NCI-H82 (cell line): ENCODE measurements around the gene GPRC5B.
A peak's percentile ranks its signal among the peaks of the same experiment; 100 is the strongest.

Source experiments
- DNase-seq: peaks from one replicate; lab custom pipeline; 2025; lab: John Stamatoyannopoulos, UW

The GPRC5B gene

DNA sequence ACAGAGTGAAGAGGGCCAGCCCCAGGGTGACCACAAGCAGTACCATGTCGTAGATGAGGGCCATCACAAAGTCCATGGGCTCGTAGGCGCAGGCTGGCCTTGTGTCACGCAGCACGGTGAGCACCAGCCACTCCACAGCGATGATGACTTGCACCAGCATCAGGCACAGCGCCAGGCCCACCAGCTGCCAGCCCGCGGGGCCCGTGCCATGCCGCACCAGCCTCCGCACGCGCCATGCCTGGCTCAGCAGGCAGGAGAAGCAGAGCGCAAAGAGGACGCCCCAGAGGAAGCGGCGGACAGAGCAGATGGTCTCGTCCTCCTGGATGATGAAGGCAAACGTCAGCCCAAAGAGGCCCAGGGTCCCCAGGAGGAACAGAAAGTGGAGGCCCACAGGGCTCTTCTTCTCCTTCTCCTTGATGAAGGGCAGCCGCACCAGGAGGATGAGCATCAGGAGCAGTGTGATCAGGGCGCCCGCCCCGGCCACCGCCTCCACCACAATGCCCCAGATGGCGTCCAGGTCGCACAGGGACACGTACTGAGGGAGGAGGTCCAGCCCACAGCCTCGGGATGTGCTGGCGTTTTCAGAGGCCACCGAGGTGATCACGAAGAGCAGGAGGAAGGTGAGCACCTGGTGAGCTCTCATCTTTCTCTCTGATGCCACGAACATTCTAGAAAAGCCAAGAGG is 12.3 kb downstream of the GPRC5B start:
- DNase-seq, result no peak

DNA sequence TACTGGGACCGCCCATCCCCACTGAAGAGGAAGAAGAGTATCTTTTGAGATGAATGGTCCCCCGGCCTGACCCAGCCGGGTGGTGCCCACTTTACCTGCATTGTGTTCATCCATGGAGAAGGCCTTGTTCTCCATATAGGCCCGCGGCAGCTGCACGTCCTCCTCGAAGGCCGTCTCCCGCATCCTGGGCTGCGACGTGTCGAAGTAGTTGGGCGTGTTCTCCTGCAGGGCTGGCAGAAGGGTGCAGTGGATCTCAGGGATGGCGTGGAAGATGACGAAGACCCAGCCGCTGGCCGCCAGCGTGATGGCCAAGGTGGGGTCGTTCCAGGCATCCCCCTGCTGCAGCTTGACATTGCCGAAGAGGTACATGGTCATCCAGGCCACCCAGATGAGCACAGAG is 12.9 kb downstream of the GPRC5B start:
- no peak for DNase-seq

DNA sequence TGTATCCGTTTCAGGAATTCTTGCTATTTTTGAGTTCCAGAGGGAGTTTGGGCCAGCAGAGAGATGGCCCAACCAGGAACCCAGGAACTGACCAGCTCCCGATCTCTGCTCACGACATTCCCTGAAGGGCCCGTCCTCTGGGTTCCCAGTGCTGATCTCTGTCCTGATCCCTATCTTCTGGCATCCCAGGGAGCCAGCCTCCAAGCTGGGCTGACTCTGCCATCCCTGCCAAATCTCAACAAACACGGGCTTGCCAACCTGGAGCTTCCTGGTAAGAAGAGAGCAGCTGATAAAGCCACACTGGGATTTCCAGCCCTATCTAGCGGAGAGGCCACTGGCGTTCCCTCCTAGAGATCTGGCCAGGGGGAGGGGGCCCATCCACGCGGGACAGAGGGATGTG is 16.2 kb downstream of the GPRC5B start:
- no peak for DNase-seq

DNA sequence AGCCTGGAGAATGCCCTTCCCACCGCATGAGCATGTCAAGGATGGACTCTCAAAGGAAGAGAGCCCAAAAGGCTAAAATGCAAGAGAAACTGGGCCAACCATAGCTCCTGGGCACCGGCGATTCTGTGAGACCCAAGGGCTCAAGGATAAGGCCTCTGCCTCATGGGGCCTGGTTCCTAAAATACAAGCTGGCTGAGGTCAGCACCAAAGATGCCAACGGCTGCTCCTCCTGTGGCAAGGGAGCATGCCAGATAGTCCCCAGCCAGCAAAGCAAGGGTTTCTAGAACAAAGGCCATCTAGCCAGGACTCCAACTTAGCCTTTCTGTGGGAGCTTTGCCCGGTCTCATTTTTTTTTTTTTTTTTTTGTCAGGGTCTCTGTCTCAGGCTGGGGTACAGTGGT is 20.1 kb downstream of the GPRC5B start:
- no peak for DNase-seq

DNA sequence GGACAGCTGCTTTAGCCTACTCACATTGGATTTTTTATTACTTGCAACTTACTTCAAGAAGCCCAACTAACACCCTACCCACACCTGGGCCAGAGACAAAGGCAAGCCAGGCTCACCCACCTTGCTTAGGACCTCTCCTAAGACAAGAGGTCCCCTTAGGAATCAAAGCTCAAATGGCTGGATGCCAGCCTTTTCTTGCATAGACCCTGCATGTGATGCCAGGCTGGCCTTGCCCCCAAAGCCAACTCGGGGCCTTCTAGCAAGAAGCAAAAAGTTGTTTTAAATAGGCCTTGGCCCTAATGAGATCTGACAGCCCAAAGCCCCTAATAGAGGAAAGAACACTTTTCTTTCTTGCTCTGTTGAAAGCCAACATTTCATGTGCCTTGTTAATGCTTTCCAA is 20.7 kb downstream of the GPRC5B start:
- DNase-seq, result no peak

DNA sequence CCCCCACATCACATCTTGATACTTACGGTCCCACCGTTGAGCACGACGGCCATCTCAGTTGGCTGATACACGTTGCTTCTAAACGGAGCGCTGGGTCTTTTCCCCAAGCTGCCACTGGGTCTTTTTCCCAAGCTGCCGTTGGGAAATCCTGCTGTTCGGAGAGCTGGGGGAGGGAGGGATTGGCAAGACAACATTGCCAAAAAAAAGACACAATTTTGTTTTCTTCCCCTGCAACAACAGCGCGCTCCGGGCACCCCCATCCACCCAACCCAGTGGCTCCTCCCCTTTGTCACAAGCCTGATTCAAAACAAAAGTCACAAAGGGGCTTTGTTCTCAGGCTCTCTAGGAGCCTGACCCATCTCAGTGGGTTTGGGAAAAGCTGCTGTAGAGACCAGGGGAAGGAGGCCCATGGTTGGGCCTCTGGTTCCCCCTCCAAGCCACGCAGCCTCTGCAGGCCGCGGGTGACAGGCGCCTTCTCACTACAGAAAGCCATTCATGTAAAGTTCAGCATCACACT is 22.8 kb downstream of the GPRC5B start:
- no peak for DNase-seq

DNA sequence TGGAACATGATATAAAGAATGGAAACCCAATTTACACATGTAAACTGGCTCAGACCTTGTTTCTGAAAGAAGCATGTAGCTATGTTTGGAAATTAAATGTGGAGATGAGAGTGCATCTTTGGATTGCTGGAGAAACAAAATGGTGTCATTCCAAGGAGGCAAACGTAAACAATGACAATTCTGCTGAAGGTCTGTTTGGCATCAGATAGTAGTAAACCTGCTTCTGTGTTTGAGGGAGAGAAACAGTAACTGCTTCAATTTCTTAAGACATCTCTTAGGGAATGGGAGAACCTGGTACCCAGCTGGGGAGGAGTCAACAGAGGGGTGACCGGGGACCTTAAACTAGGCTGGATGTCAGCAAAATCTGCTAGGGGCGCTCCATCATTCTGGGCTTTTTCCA is 23.5 kb downstream of the GPRC5B start:
- DNase-seq, result no peak

DNA sequence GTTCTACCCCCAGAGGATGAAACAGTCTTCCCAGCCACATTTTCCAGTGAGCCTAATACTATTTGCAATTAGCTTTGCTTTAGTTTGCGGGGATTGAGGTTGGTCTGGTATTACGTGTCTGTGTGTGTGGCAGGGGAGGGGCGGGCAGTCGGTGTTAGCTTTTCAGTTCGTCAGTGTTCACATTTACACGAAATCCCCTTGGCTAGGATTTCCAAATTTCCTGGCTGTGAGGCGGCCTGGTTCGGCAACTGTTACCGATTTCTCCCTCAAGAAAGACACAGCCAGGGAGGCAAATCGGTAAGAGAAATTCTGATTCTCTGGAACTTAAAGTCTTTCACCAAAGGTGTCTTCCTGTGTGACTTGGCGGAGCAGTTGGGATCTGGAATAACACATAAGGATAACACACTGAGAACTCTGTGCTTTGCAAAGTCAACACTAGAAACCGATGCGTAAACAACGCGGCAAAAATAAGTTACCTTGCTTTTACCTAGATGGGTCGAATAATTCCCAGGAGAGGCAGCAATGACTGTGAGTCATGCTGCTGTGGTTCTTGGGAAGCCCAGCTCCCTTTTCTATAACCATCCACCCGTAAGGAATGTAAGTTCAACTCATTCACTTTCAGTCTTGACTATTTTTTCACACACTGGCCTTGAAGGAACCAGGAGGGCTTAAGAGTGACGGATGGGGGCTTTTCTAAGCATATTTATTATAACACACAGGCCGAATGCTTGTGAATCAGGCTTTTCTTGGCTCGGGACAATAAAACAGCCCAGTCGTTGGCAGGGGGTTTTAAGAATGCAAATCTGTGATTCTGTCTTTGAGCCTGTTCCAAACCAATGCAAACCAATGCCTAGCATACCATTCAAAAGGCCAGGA is 24.2 kb downstream of the GPRC5B start:
- DNase-seq, result no peak

DNA sequence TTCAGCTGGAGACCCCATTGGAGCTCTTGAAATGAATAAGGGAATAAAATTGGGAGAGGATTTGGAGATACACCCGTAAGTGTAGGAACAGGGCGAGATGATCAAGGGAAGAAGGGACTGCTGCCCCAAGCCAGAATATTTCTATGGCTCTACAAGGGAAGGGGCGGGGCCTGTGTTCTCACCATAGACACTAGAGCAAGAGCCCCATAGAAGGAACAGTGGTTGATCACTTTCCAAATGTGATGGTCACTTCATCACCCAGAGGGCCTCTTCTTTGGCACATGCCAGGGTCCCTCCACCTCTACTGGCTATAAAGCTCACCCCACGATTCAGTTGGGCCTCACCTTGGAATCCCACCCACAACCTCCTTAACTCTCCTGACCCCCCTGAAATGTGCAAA is 25.0 kb downstream of the GPRC5B start:
- no peak for DNase-seq

DNA sequence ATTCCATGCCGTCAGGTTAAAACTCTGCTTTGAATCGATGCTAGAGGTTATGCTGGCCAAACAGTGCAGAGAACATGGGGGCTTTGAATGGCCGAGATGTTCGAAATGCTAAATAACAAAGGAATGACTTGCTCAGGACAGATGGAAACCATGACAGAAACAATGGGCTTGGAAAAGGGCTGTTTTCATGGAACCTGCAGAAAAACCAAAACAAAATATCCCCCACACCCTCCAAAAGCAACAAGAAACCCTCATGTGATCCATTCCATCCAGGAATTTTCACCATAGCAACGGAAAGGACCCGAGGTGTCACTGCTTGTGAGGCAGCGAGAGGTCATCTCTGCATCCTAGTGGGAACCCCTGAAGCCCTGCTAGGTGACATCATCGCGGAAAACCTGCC is 25.5 kb downstream of the GPRC5B start:
- no peak for DNase-seq

DNA sequence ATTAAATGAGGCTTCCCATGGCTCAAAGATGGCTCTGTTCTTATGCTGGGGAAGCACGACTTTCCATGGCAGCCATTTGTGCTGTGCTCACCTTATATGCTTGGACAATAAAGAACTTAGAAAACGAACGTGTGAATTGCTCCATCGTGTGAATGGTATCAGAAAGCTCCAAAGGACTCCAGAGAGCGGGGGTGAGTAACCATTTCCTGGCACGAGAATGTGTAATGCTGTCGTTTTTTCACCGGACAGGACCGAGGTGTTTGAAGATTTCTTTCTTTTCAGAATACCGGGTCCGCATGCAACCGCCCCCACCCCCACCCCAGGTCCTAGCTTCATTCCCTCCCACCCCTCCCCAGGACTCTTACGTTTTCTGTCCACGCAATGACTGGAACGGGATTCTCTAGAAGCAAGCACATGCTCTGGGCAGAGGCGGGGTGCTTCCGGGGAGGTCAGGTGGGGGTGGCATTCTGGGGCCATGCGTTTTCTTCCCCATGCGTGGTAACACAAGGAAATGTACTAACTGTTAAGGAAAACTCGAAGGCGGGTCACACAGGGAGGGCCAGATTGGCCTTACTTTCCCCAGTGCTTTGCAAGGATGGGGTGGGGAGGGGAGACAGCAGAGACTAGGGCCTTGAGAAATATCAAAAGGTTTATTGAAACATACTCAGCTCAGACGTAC is 26.2 kb downstream of the GPRC5B start:
- DNase-seq, result no peak

DNA sequence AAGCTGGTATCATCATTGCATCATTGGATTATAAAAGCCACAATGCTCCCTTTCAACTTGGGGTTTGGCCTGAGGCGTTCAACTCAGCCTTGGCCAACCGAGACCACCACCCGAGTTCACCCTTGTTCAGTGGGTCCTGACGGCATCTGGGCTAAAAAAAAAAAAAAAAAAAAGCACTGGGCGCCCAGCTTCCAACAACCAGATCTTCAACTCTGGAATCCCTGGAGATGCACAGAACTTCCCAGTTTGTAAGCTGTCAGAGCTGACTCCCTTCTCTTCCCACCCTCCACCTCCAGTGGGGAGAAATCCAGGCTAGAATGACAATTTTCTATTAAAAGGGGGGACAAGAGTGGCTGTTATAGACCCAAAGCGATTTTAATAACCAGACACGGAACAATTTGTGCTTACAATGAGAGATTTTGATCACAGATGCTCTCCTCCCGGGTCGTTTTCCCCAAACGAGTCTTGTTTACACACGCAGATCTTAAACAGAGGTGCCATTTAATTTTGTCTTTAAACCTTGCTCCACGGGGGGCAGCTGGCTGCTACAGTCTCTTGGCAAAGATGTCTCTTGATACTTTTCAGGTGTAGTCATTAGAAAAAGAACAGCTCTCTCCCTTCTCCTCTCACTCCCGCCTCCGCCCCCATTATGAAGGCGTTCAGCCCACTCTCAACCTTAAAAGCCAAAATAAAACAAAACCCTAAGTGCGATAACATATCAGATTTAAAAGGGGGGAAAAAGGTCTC is 26.9 kb downstream of the GPRC5B start:
- DNase-seq, result no peak

DNA sequence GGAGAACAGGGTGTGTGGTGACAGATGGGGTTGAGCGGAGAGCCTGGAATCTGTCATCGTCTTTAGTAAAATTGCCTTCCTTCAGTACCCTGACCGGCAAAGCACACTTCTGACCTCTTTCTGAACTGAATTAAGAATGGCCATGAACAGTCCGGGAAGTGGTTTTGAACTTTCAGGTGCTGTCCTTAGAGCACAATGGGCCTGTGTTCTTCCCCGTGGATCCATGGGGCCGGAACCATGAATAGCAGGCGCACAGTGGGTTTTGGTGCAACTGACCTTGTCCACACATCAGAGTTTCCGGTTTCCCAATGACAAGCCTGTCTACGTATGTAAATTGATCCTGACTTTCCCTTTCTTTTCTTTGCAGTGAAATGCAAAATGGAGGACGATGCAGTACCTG is 28.5 kb downstream of the GPRC5B start:
- DNase-seq, result no peak

DNA sequence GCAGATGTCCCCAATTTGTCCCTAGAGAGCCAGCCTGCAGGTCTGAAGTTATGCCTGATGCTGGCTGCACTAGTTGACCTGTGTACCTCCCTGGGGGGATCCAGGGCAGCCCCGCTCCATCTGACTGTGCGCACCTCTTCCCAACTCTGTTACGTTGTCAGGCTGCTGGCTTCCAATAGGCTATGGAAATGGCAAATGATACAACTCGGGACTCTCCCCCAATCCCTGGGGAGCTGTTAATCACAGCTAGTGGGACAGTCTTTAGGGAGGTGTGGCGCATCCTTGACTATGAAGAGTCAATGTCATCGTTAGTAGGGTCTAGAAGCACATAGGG is 30.1 kb downstream of the GPRC5B start:
- DNase-seq, result no peak

DNA sequence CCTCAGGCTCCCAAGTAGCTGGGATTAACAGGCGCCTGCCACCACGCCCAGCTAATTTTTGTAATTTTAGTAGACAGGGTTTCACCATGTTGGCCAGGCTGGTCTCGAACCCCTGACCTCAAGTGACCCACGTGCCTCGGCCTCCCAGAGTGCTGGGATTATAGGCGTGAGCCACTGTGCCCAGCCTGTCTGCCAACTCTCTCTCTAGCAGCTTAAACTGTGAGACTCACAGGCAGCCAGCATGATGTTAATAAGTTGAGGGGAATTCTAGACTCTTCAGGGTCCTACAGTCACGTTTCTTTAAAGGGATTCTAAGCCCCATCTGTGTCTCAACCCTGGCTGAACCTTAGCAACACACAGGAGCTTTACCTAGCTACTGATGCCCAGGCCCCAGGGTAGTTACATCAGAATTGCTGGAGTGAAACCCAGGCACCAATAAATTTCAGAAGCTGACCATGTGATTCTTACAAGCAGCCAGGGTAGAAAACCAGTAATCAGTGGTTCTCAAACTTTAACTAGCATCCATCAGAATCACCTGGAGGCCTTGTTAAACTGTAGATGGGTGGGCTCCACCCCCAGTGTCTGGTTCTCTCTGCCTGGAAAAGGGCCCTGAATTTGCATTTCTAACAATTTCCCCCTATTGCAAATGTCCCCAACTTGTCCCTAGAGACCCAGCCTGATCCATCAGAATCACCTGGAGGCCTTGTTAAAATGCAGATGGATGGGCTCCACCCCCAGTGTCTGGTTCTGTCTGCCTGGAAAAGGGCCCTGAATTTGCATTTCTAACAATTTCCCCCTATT is 30.7 kb downstream of the GPRC5B start:
- DNase-seq, result peak; percentile 37

DNA sequence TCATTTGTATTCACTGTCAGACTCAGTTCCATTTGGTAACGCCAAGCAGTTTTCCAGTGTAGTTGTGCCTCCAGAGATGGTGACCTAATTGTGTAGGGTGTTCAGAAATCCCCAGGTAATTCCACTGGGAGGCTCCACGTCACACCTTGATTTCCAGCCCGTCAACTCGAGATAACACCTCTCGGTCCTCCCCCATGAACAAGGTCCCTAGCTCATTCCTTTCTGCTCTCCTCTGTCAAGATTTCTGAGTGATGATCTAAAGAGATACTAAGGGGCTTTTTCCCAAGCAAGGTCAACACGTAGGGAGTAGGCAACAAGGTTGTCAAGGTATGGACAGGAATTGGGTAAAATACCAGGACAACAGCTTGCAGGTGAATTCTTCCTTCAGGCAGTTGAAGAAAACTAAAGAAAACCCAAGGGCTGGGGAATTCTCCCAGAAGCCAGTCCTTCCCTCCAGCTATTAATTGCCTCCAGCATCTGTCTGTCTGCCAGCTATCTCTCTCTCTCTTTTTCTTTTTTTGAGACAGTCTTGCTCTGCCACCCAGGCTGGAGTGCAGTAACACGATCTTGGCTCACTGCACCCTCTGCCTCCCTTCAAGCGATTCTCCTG is 31.4 kb downstream of the GPRC5B start:
- no peak for DNase-seq

DNA sequence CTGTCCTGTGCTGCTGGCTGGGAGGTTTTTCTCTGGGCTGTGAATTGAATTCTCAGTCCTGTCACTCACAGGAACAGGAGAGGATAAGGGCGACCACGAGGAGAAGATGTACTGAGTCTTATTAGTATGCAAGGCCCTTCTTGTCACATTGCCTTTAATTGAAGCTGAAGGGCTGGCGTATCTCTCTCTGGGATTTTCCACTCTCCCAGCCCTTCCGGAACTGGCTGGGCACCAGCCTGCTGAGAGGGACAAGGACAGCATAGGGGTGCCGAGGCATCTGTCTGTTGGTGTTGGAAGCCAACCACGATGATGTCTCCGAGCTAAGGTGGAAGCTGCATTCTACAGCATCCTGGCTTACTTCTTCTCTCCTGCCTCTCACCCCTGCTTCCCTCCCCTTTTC is 33.2 kb downstream of the GPRC5B start:
- DNase-seq, result no peak

DNA sequence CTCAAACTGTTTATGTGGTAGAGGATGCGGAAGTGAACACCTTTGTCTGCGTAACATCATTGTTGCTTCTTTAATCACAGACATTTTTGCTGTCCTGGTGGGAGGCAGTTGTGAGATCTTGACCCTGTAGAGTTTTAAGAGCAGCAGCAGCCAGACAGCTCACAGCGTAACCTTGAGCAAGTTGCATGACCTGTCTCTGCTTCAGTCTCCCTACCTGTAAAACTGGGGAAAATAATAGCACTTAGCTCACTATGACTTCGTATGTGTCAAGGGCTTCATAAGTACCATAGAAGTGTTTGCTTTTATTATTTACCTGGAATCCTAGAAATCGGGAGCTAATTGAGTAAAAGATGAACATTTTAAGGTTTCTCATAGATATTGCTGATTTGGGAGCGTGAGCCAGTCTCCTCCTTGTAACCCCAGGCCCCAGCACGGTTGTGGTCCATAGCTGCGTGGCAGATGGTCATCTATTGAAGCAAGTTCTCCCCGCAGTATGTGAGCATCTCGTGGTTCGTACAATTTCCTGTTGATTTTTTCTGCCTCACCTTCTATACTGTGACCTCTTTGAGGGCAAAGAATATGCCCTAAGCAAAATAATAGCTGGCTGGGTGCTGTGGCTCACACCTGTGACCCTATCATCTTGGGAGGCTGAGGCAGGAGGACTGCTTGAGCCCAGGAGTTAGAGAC is 34.4 kb downstream of the GPRC5B start:
- no peak for DNase-seq

DNA sequence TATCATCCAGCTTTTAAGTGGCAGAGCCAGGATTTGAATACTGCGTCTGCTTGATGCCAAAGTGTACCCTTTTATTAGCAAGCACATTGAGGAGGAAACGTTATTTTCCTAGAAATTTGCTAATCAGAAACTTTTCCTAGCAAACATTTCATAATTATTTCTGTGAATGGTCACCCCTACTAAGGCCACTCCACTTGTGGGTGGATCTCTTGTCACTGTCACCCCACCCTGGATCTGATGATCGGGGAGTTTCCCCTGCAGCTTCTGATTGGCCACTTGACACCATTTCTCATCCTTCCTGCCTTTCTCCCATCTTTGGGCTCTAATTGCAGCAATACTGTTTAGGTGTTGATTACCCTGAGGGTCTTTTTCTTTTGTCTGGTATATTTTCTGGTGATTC is 35.9 kb downstream of the GPRC5B start:
- no peak for DNase-seq

DNA sequence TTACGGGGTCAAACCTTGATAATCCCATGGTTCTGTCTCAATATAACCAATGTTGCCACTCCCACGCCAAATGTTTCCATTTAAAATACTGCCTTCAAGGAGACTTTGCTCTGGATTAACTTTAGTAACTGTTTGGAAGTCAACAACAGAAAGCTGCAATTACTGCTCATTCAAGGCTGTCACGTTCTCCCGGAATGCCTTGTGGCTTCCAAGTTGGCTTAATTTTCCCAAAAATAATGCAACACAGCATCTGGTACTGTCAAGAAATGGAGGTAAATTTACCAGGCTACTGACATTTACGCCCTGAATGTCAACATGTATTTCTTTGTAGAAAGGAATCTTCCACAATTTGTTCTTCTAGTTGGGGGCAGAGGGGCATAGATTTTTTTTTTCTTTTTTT is 38.2 kb downstream of the GPRC5B start:
- no peak for DNase-seq
